WTC11 (cell line): ENCODE results near the gene AMBRA1. TPM values are rescaled to one million over a fixed set of nuclear protein-coding genes. Genes with fewer than 3 reads are reported as not detected.

Source experiments
- ATAC-seq: fragments of 200-7000 bp; cut with Tn5 transposase; 2 replicates; pipeline ENCODE4 v1.10.0; 2021; ENCODE audit warnings: mild to moderate bottlenecking, moderate library complexity
- CTCF ChIA-PET: fragments of 300-600 bp; sonication (Branson Sonifier 250); formaldehyde crosslinking; loops from one replicate; lab custom pipeline; 2021; ENCODE audit warnings: antibody characterized with exemption; lab: Charles Lee
- POLR2A ChIA-PET: fragments of 350-600 bp; sonication (Branson Sonifier 250); formaldehyde crosslinking; loops from one replicate; lab custom pipeline; 2021; ENCODE audit warnings: antibody characterized with exemption; lab: Charles Lee
- DNase-seq: peaks from one replicate; pipeline ENCODE4 v3.0.0; 2021; ENCODE audit warnings: low spot score
- H3K27ac Mint-ChIP-seq: 2 replicates; pipeline ENCODE4 v1.8.0; 2021; ENCODE audit warnings: mixed read lengths
- H3K27me3 Mint-ChIP-seq: 2 replicates; pipeline ENCODE4 v1.8.0; 2021; ENCODE audit warnings: low read depth, mild to moderate bottlenecking, moderate library complexity, mixed read lengths
- H3K36me3 Mint-ChIP-seq: 2 replicates; pipeline ENCODE4 v1.8.0; 2021; ENCODE audit warnings: mixed read lengths
- H3K4me1 Mint-ChIP-seq: 2 replicates; pipeline ENCODE4 v1.8.0; 2022; ENCODE audit warnings: mixed read lengths
- H3K4me3 Mint-ChIP-seq: 2 replicates; pipeline ENCODE4 v1.8.0; 2021; ENCODE audit warnings: mild to moderate bottlenecking, moderate library complexity, mixed read lengths
- H3K9me3 Mint-ChIP-seq: 2 replicates; pipeline ENCODE4 v1.8.0; 2021; ENCODE audit warnings: mixed read lengths
- ELF4 ChIP-seq: sonication (generic); formaldehyde crosslinking; IDR thresholded peaks from 2 replicates; pipeline ENCODE4 v1.8.1; 2022; ENCODE audit warnings: low read depth, mild to moderate bottlenecking, moderate library complexity, missing genetic modification reagents
- GABPB1 ChIP-seq: sonication (generic); formaldehyde crosslinking; IDR thresholded peaks from 2 replicates; pipeline ENCODE4 v1.8.1; 2023; ENCODE audit warnings: mild to moderate bottlenecking, missing genetic modification reagents
- JAZF1 ChIP-seq: fragments of 250-450 bp; sonication (Bioruptor Pico); IDR thresholded peaks from 2 replicates; pipeline ENCODE4 v1.9.0; 2021; ENCODE audit warnings: moderate library complexity, mild to moderate bottlenecking, inconsistent platforms
- MXD4 ChIP-seq: fragments of 250-450 bp; sonication (Bioruptor Pico); IDR thresholded peaks from 2 replicates; pipeline ENCODE4 v1.8.0; 2021; ENCODE audit warnings: mild to moderate bottlenecking, moderate library complexity, borderline replicate concordance
- ZNF138 ChIP-seq: sonication (generic); formaldehyde crosslinking; conservative IDR thresholded peaks from 2 replicates; pipeline ENCODE4 v1.8.1; 2022; ENCODE audit warnings: mild to moderate bottlenecking, moderate library complexity, missing genetic modification reagents
- ZNF317 ChIP-seq: sonication (generic); formaldehyde crosslinking; IDR thresholded peaks from 2 replicates; pipeline ENCODE4 v1.8.1; 2023; ENCODE audit warnings: low read depth, mild to moderate bottlenecking, moderate library complexity, missing genetic modification reagents, borderline replicate concordance
- total RNA-seq: library from RNA; stranded (reverse); gene quantifications from 3 replicates; pipeline ENCODE4 v1.2.3, GENCODE V29; 2021
- TF ChIP-seq, protein P1 (sequence below): sonication (generic); formaldehyde crosslinking; IDR thresholded peaks from 2 replicates; pipeline ENCODE4 v1.8.1; 2023; ENCODE audit warnings: mild to moderate bottlenecking, missing genetic modification reagents
- TF ChIP-seq, protein P2 (sequence below): sonication (generic); formaldehyde crosslinking; IDR thresholded peaks from 2 replicates; pipeline ENCODE4 v1.8.1; 2022; ENCODE audit warnings: low read depth, mild to moderate bottlenecking, moderate library complexity, missing genetic modification reagents, borderline replicate concordance
- TF ChIP-seq, protein P3 (sequence below): sonication (generic); formaldehyde crosslinking; conservative IDR thresholded peaks from 2 replicates; pipeline ENCODE4 v1.8.1; 2023; ENCODE audit warnings: mild to moderate bottlenecking, low read depth, missing genetic modification reagents, moderate library complexity
- TF ChIP-seq, protein P4 (sequence below): sonication (generic); formaldehyde crosslinking; IDR thresholded peaks from 2 replicates; pipeline ENCODE4 v1.8.0; 2022; ENCODE audit warnings: missing genetic modification reagents
- TF ChIP-seq, protein P5 (sequence below): sonication (generic); formaldehyde crosslinking; IDR thresholded peaks from 2 replicates; pipeline ENCODE4 v1.8.0; 2023; ENCODE audit warnings: missing genetic modification reagents, mild to moderate bottlenecking, borderline replicate concordance

Gene AMBRA1
- total RNA-seq, 1 experiment from 2014 or later = 35.0 TPM

DNA sequence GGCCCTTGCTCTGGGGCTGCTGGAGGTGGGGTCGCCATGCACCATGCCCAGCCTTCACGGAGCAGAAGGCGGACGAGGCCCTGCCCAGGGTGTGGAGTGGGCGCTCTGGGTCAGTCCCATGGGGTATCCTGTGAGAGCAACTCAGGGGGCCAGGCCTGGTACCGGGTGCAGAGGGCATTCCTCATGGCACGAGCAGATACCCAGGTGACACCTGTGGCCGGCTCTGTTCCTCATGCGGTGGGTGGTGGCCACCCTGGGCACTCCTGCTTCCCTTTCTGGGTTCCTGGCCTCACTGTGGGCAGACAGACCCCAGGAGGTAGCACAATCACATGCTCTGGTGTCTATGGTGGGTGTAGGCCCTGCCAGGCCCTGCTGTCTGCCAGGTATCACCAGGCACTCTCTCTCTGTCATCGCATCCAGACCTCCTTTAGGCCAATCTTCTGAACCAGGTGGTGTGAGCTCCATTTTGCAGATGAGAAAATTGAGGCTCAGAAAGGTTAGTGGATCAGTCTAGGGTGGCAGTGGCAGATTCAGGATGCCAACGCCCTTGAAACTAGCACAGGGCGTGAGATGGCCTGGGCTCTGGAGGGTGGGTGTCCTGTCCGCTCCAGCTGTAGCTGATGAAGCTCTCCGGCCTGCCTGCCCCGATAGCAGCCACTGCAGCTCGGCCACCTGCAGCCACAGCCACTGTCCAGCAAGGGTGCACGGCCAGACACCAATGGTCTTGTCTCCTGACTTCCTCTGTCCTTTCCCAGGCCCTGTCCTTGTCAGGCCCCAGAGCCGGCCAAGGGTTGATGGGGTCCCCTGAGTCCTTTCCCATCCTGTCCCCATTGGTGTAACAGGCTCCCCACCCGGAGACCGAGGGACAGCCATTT is 231.4 kb downstream of the AMBRA1 start (continued):
- TF ChIP-seq, protein P1, sequence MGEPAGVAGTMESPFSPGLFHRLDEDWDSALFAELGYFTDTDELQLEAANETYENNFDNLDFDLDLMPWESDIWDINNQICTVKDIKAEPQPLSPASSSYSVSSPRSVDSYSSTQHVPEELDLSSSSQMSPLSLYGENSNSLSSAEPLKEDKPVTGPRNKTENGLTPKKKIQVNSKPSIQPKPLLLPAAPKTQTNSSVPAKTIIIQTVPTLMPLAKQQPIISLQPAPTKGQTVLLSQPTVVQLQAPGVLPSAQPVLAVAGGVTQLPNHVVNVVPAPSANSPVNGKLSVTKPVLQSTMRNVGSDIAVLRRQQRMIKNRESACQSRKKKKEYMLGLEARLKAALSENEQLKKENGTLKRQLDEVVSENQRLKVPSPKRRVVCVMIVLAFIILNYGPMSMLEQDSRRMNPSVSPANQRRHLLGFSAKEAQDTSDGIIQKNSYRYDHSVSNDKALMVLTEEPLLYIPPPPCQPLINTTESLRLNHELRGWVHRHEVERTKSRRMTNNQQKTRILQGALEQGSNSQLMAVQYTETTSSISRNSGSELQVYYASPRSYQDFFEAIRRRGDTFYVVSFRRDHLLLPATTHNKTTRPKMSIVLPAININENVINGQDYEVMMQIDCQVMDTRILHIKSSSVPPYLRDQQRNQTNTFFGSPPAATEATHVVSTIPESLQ (CRISPR knock-in tag) = no peak
- TF ChIP-seq GABPB1 (CRISPR knock-in tag) (no peak), MXD4 (CRISPR knock-in tag) (no peak), ELF4 (CRISPR knock-in tag) (no peak), JAZF1 (no peak), ZNF317 (no peak)

DNA sequence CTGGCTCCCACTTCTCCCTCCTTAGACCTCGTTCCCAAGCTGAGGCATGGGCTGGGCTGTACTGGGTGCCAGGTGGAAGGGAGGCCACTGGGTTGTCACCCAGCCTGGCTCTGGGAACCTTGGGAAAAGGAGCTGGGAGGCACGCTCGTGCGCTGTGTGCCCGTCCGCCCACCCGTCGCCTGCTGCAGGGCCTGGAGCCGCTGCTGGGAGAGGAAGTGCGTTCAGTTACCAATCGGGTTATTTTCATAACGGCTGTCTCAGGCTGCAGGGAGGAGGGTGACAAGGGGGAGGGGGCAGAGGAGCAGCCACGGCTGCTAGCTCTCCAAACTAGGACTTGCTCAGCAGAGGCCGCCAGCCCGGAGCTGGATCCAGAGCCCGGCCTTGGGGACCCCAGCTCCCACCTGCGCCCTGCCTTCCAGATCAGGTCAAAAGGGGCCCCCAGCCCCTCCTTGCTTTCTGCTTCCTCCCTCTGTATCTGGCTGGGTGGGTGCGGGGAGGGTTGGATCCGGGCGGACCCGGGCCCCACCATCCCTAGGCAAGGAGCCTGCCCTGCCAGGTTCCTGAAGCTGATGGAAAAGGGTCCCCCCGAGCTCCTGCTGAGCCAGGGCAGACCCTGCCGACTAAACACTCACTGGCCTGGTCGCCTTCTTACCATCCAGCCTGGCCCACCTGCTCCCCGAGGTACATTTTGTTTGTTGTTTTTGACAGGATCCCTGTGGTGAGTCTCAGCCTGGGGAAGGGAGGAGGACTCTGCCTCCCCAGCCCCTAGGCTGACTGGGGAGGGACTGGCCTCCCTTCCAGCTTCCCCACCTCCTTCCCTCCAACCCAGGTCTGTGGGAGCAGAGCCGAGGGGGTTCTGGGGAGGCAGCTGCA is 232.3 kb downstream of the AMBRA1 start:
- TF ChIP-seq, protein P2, sequence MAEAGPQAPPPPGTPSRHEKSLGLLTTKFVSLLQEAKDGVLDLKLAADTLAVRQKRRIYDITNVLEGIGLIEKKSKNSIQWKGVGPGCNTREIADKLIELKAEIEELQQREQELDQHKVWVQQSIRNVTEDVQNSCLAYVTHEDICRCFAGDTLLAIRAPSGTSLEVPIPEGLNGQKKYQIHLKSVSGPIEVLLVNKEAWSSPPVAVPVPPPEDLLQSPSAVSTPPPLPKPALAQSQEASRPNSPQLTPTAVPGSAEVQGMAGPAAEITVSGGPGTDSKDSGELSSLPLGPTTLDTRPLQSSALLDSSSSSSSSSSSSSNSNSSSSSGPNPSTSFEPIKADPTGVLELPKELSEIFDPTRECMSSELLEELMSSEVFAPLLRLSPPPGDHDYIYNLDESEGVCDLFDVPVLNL (CRISPR knock-in tag) = no peak
- TF ChIP-seq ZNF138 (CRISPR knock-in tag) = no peak
- Mint-ChIP-seq H3K27ac (peak overlapping the region; percentile 80; the same call in 1 of the 2 replicates), H3K27me3 (no peaks in the 10 kb centered on the region), H3K36me3 (peaks cover 2% of the 10 kb centered on the region; the same call in 1 of the 2 replicates), H3K4me1 (peaks cover 34% of the 10 kb centered on the region), H3K4me3 (no peak overlapping the region), H3K9me3 (no peaks in the 10 kb centered on the region)
- peak; percentile 23 for ATAC-seq
- DNase-seq = no peak
- ChIA-PET CTCF (interaction anchor here (0.8 to 11.8 kb wide), 12 partner anchors 8 to 53 kb away, joined by 3 to 231 read pairs (median 3); partner anchors contain the start of gene DGKZ), POLR2A (interaction anchor here (0.6 to 1.4 kb wide), 3 partner anchors 10 to 896 kb away, joined by 3 read pairs; no protein-coding TSS in a partner anchor)

DNA sequence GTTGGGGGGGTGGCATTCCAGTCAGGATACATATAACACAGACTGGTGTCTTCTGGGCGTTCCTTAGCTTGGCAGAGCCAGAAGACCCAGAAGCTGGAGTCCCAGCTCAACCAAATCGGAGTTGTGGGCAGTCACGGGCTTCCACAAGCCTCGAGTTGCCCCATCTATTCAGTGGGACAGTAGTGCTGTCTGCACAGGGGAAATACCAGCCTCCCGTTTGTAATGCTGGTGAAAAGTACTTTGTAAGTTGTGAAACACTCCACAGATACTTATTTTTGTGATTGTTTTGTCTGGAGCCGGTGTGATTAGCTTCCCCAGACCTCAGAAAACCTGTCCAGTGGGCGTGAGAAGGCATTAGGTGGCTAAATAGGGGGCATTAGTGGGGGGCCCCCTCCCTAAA is 232.9 kb downstream of the AMBRA1 start:
- Mint-ChIP-seq H3K36me3 (peaks cover 2% of the 10 kb centered on the region; the same call in 1 of the 2 replicates), H3K27me3 (no peaks in the 10 kb centered on the region), H3K4me1 (peaks cover 38% of the 10 kb centered on the region), H3K27ac (peak overlapping the region; percentile 51; the same call in 1 of the 2 replicates), H3K4me3 (no peak overlapping the region), H3K9me3 (no peaks in the 10 kb centered on the region)
- ChIA-PET POLR2A (interaction anchor here (1.0 to 1.4 kb wide), 2 partner anchors 9 to 65 kb away, joined by 3 read pairs; no protein-coding TSS in a partner anchor), CTCF (interaction anchor here (0.8 to 11.8 kb wide), 13 partner anchors 9 to 129 kb away, joined by 3 to 231 read pairs (median 3); partner anchors contain the start of gene DGKZ)
- DNase-seq (no peak), ATAC-seq (no peak)
- TF ChIP-seq, protein P3, sequence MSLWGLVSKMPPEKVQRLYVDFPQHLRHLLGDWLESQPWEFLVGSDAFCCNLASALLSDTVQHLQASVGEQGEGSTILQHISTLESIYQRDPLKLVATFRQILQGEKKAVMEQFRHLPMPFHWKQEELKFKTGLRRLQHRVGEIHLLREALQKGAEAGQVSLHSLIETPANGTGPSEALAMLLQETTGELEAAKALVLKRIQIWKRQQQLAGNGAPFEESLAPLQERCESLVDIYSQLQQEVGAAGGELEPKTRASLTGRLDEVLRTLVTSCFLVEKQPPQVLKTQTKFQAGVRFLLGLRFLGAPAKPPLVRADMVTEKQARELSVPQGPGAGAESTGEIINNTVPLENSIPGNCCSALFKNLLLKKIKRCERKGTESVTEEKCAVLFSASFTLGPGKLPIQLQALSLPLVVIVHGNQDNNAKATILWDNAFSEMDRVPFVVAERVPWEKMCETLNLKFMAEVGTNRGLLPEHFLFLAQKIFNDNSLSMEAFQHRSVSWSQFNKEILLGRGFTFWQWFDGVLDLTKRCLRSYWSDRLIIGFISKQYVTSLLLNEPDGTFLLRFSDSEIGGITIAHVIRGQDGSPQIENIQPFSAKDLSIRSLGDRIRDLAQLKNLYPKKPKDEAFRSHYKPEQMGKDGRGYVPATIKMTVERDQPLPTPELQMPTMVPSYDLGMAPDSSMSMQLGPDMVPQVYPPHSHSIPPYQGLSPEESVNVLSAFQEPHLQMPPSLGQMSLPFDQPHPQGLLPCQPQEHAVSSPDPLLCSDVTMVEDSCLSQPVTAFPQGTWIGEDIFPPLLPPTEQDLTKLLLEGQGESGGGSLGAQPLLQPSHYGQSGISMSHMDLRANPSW (CRISPR knock-in tag) = no peak
- TF ChIP-seq JAZF1 (no peak), ZNF138 (CRISPR knock-in tag) (no peak)
- TF ChIP-seq, protein P4, sequence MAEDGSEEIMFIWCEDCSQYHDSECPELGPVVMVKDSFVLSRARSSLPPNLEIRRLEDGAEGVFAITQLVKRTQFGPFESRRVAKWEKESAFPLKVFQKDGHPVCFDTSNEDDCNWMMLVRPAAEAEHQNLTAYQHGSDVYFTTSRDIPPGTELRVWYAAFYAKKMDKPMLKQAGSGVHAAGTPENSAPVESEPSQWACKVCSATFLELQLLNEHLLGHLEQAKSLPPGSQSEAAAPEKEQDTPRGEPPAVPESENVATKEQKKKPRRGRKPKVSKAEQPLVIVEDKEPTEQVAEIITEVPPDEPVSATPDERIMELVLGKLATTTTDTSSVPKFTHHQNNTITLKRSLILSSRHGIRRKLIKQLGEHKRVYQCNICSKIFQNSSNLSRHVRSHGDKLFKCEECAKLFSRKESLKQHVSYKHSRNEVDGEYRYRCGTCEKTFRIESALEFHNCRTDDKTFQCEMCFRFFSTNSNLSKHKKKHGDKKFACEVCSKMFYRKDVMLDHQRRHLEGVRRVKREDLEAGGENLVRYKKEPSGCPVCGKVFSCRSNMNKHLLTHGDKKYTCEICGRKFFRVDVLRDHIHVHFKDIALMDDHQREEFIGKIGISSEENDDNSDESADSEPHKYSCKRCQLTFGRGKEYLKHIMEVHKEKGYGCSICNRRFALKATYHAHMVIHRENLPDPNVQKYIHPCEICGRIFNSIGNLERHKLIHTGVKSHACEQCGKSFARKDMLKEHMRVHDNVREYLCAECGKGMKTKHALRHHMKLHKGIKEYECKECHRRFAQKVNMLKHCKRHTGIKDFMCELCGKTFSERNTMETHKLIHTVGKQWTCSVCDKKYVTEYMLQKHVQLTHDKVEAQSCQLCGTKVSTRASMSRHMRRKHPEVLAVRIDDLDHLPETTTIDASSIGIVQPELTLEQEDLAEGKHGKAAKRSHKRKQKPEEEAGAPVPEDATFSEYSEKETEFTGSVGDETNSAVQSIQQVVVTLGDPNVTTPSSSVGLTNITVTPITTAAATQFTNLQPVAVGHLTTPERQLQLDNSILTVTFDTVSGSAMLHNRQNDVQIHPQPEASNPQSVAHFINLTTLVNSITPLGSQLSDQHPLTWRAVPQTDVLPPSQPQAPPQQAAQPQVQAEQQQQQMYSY (CRISPR knock-in tag) = no peak
- TF ChIP-seq, protein P5, sequence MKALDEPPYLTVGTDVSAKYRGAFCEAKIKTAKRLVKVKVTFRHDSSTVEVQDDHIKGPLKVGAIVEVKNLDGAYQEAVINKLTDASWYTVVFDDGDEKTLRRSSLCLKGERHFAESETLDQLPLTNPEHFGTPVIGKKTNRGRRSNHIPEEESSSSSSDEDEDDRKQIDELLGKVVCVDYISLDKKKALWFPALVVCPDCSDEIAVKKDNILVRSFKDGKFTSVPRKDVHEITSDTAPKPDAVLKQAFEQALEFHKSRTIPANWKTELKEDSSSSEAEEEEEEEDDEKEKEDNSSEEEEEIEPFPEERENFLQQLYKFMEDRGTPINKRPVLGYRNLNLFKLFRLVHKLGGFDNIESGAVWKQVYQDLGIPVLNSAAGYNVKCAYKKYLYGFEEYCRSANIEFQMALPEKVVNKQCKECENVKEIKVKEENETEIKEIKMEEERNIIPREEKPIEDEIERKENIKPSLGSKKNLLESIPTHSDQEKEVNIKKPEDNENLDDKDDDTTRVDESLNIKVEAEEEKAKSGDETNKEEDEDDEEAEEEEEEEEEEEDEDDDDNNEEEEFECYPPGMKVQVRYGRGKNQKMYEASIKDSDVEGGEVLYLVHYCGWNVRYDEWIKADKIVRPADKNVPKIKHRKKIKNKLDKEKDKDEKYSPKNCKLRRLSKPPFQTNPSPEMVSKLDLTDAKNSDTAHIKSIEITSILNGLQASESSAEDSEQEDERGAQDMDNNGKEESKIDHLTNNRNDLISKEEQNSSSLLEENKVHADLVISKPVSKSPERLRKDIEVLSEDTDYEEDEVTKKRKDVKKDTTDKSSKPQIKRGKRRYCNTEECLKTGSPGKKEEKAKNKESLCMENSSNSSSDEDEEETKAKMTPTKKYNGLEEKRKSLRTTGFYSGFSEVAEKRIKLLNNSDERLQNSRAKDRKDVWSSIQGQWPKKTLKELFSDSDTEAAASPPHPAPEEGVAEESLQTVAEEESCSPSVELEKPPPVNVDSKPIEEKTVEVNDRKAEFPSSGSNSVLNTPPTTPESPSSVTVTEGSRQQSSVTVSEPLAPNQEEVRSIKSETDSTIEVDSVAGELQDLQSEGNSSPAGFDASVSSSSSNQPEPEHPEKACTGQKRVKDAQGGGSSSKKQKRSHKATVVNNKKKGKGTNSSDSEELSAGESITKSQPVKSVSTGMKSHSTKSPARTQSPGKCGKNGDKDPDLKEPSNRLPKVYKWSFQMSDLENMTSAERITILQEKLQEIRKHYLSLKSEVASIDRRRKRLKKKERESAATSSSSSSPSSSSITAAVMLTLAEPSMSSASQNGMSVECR (CRISPR knock-in tag) = no peak
